ENCODE data around the gene PLXNC1.

DNA sequence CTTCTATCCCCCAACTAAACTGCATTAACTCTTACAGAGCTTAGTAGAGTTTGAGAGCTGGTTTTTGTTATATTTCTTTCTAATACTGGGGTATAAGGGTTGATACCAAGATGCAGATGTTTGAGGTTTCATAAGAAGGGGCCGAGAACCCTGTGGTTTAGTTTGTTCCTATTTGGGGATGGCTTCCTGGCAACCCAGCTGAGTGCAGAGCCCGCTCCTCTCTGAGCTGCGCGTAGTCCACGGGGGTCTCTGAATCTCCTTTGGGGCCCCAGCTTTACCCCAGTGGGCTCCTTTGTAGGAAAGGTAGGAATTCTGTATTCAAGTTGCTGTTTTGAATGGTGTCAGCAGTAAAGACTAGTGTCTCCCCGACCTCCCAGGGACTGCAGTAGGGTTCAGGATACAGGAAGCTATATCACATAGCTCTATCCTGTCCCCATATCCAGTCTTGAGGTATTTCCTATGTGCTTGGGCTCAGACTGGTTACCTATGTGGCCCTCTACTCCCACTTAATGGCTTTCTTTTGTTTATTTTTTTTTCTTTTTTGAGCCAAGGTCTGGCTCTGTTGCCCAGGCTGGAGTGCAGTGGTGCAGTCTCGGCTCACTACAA is 25.4 kb downstream of the PLXNC1 start:
- TF ChIP-seq ZC3H4 (CRISPR knock-in tag; IDR thresholded peaks at IDR 0.05; ENCODE audit: borderline replicate concordance) (no peak), ADNP (tag; IDR thresholded peaks at IDR 0.05) (no peak), ZNF232 (CRISPR knock-in tag; IDR thresholded peaks at IDR 0.05) (no peak), HDAC6 (IDR thresholded peaks at IDR 0.05; ENCODE audit: low read depth, low read length) (no peak), NRF1 (conservative IDR thresholded peaks at IDR 0.05 in 1 of 2, IDR thresholded peaks at IDR 0.05 in 1 of 2) (no peak), CREB1 (IDR thresholded peaks at IDR 0.05) (no peak), CREB1 (CRISPR knock-in tag; IDR thresholded peaks at IDR 0.05) (no peak), LEF1 (IDR thresholded peaks at IDR 0.05) (no peak), ZNF707 (CRISPR knock-in tag; conservative IDR thresholded peaks at IDR 0.05) (no peak), TAF1 (IDR thresholded peaks at IDR 0.05; ENCODE audit: control insufficient read depth, extremely low read depth, insufficient read depth, low read length, severe bottlenecking) (no peak), LARP7 (IDR thresholded peaks at IDR 0.05) (no peak), POLR2AphosphoS5 (IDR thresholded peaks at IDR 0.05; ENCODE audit: control insufficient read depth, insufficient read depth, low read depth, low read length) (no peak)
- TF ChIP-seq, protein P1, sequence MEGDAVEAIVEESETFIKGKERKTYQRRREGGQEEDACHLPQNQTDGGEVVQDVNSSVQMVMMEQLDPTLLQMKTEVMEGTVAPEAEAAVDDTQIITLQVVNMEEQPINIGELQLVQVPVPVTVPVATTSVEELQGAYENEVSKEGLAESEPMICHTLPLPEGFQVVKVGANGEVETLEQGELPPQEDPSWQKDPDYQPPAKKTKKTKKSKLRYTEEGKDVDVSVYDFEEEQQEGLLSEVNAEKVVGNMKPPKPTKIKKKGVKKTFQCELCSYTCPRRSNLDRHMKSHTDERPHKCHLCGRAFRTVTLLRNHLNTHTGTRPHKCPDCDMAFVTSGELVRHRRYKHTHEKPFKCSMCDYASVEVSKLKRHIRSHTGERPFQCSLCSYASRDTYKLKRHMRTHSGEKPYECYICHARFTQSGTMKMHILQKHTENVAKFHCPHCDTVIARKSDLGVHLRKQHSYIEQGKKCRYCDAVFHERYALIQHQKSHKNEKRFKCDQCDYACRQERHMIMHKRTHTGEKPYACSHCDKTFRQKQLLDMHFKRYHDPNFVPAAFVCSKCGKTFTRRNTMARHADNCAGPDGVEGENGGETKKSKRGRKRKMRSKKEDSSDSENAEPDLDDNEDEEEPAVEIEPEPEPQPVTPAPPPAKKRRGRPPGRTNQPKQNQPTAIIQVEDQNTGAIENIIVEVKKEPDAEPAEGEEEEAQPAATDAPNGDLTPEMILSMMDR (IDR thresholded peaks at IDR 0.05 in 2 of 3, conservative IDR thresholded peaks at IDR 0.05 in 1 of 3; ENCODE audit: insufficient read depth in 2 of 3, low read depth in 1 of 3, low read length in 3 of 3), result no peak
- TF ChIP-seq, protein P2, sequence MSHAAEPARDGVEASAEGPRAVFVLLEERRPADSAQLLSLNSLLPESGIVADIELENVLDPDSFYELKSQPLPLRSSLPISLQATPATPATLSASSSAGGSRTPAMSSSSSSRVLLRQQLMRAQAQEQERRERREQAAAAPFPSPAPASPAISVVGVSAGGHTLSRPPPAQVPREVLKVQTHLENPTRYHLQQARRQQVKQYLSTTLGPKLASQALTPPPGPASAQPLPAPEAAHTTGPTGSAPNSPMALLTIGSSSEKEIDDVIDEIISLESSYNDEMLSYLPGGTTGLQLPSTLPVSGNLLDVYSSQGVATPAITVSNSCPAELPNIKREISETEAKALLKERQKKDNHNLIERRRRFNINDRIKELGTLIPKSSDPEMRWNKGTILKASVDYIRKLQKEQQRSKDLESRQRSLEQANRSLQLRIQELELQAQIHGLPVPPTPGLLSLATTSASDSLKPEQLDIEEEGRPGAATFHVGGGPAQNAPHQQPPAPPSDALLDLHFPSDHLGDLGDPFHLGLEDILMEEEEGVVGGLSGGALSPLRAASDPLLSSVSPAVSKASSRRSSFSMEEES (CRISPR knock-in tag; IDR thresholded peaks at IDR 0.05), result no peak
- TF ChIP-seq, protein P3, sequence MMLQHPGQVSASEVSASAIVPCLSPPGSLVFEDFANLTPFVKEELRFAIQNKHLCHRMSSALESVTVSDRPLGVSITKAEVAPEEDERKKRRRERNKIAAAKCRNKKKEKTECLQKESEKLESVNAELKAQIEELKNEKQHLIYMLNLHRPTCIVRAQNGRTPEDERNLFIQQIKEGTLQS (IDR thresholded peaks at IDR 0.05), result no peak
- TF ChIP-seq, protein P3 (CRISPR knock-in tag; conservative IDR thresholded peaks at IDR 0.05), result no peak

All from K562 (cell line).